HepG2 (cell line): ENCODE data around the gene CEBPG.

Source experiments
- MXI1 ChIP-seq: IDR thresholded peaks from 3 replicates; pipeline ENCODE4 v1.6.1; 2012; ENCODE audit warnings: low read depth, low read length, inconsistent platforms, borderline replicate concordance
- POLR2AphosphoS5 ChIP-seq: IDR thresholded peaks from 2 replicates; pipeline ENCODE4 v1.6.1; 2012; ENCODE audit warnings: low read depth, low read length
- ZNF589 ChIP-seq: sonication (generic); formaldehyde crosslinking; conservative IDR thresholded peaks from 2 replicates; pipeline ENCODE4 v1.8.0; 2022; ENCODE audit warnings: mild to moderate bottlenecking, moderate library complexity, missing genetic modification reagents
- ZNF777 ChIP-seq: sonication (generic); formaldehyde crosslinking; IDR thresholded peaks from 2 replicates; pipeline ENCODE4 v1.4.0; 2020; ENCODE audit warnings: missing genetic modification reagents
- TF ChIP-seq, protein P1 (sequence below): IDR thresholded peaks from 2 replicates; pipeline ENCODE4 v1.6.1; 2012; ENCODE audit warnings: inconsistent platforms
- TF ChIP-seq, protein P2 (sequence below): sonication (generic); formaldehyde crosslinking; IDR thresholded peaks from 2 replicates; pipeline ENCODE4 v1.5.0; 2020; ENCODE audit warnings: mild to moderate bottlenecking, missing genetic modification reagents, moderate library complexity
- TF ChIP-seq, protein P3 (sequence below): sonication (generic); formaldehyde crosslinking; IDR thresholded peaks from 2 replicates; pipeline ENCODE4 v1.4.0; 2020; ENCODE audit warnings: missing genetic modification reagents, mild to moderate bottlenecking, borderline replicate concordance
- TF ChIP-seq, protein P4 (sequence below): sonication (generic); formaldehyde crosslinking; IDR thresholded peaks from 2 replicates; pipeline ENCODE4 v1.4.0; 2020; ENCODE audit warnings: missing genetic modification reagents
- TF ChIP-seq, protein P5 (sequence below): sonication (generic); formaldehyde crosslinking; IDR thresholded peaks from 2 replicates; pipeline ENCODE4 v1.4.0; 2020; ENCODE audit warnings: missing genetic modification reagents

DNA sequence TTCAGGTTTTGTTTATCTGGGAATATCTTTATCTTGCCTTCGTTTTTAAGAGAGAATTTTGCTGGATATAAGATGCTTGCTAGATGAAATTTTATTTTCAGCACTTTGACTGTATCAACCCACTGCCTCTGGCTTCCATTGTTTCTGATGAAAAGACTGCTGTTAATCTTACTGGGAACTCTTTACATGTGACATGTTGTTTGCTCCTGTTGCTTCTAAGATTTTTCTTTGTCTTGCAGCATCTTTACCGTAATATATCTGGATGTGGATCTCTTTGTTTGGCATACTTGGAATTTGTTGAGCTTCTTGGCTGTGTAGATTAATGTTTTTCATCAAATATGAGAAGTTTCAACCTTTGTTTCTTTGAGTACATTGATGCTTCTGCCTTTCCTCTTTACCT lies 18.0 kb upstream of the CEBPG start:
- TF ChIP-seq, protein P1, sequence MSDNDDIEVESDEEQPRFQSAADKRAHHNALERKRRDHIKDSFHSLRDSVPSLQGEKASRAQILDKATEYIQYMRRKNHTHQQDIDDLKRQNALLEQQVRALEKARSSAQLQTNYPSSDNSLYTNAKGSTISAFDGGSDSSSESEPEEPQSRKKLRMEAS = no peak
- TF ChIP-seq ZNF589 (CRISPR knock-in tag) (no peak), MXI1 (no peak), ZNF777 (CRISPR knock-in tag) (no peak), POLR2AphosphoS5 (no peak)
- TF ChIP-seq, protein P2, sequence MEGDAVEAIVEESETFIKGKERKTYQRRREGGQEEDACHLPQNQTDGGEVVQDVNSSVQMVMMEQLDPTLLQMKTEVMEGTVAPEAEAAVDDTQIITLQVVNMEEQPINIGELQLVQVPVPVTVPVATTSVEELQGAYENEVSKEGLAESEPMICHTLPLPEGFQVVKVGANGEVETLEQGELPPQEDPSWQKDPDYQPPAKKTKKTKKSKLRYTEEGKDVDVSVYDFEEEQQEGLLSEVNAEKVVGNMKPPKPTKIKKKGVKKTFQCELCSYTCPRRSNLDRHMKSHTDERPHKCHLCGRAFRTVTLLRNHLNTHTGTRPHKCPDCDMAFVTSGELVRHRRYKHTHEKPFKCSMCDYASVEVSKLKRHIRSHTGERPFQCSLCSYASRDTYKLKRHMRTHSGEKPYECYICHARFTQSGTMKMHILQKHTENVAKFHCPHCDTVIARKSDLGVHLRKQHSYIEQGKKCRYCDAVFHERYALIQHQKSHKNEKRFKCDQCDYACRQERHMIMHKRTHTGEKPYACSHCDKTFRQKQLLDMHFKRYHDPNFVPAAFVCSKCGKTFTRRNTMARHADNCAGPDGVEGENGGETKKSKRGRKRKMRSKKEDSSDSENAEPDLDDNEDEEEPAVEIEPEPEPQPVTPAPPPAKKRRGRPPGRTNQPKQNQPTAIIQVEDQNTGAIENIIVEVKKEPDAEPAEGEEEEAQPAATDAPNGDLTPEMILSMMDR = no peak
- TF ChIP-seq, protein P3, sequence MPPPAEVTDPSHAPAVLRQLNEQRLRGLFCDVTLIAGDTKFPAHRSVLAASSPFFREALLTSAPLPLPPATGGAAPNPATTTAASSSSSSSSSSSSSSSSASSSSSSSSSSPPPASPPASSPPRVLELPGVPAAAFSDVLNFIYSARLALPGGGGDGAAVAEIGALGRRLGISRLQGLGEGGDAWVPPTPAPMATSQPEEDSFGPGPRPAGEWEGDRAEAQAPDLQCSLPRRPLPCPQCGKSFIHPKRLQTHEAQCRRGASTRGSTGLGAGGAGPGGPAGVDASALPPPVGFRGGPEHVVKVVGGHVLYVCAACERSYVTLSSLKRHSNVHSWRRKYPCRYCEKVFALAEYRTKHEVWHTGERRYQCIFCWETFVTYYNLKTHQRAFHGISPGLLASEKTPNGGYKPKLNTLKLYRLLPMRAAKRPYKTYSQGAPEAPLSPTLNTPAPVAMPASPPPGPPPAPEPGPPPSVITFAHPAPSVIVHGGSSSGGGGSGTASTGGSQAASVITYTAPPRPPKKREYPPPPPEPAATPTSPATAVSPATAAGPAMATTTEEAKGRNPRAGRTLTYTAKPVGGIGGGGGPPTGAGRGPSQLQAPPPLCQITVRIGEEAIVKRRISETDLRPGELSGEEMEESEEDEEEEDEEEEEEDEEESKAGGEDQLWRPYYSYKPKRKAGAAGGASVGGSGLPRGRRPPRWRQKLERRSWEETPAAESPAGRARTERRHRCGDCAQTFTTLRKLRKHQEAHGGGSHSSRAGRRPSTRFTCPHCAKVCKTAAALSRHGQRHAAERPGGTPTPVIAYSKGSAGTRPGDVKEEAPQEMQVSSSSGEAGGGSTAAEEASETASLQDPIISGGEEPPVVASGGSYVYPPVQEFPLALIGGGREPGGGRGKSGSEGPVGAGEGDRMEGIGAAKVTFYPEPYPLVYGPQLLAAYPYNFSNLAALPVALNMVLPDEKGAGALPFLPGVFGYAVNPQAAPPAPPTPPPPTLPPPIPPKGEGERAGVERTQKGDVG (CRISPR knock-in tag) = no peak
- TF ChIP-seq, protein P4, sequence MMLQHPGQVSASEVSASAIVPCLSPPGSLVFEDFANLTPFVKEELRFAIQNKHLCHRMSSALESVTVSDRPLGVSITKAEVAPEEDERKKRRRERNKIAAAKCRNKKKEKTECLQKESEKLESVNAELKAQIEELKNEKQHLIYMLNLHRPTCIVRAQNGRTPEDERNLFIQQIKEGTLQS (CRISPR knock-in tag) = no peak
- TF ChIP-seq, protein P5, sequence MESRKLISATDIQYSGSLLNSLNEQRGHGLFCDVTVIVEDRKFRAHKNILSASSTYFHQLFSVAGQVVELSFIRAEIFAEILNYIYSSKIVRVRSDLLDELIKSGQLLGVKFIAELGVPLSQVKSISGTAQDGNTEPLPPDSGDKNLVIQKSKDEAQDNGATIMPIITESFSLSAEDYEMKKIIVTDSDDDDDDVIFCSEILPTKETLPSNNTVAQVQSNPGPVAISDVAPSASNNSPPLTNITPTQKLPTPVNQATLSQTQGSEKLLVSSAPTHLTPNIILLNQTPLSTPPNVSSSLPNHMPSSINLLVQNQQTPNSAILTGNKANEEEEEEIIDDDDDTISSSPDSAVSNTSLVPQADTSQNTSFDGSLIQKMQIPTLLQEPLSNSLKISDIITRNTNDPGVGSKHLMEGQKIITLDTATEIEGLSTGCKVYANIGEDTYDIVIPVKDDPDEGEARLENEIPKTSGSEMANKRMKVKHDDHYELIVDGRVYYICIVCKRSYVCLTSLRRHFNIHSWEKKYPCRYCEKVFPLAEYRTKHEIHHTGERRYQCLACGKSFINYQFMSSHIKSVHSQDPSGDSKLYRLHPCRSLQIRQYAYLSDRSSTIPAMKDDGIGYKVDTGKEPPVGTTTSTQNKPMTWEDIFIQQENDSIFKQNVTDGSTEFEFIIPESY (CRISPR knock-in tag) = no peak
